ENCODE measurements around the gene PON2. TPM values are rescaled to one million over a fixed set of nuclear protein-coding genes. Genes with fewer than 3 reads are reported as not detected.

The PON2 gene
- total RNA-seq, 2 experiments from 2014 or later: 6.5 to 8.6 TPM

DNA sequence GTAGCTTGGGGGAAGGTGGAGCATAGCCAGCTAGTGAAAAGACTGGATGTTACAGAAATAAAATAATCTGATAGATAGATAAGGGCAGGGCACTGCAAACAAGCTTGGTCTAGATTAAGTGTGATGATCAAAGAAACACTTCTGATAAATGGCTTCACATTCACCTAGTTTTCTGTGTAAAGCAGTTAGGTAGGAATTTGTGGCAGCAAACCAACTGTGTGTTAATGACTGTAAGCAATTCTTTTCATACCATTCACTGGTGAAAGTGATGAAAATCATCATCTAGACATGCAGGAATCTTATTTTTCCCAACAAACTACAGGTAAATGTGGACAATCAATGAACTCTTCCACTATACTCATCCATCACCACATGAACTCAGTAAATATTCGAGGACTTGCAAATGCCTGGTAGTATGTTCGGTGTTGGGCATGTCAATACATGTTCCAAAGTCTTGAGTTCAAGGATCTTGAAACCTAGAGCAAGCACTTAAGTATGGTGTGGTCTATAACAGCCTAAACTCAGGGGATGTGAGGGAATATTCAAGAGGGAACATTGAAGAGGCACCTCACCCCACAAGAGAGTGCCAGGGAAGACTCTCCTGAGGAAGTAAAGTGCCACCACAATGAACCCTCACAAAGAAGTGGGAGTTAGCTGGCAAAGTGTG lies 59.1 kb downstream of the PON2 start:
- Mint-ChIP-seq H3K9me3 (no peaks in the 10 kb centered on the region), H3K27ac (no peak overlapping the region), H3K4me1 (no peaks in the 10 kb centered on the region), H3K4me3 (no peak overlapping the region), H3K27me3 (no peaks in the 10 kb centered on the region), H3K36me3 (no peaks in the 10 kb centered on the region)
- POLR2A ChIA-PET: no interaction called here
- no peak for DNase-seq
- ATAC-seq (ENCODE audit: low read depth): no peak

DNA sequence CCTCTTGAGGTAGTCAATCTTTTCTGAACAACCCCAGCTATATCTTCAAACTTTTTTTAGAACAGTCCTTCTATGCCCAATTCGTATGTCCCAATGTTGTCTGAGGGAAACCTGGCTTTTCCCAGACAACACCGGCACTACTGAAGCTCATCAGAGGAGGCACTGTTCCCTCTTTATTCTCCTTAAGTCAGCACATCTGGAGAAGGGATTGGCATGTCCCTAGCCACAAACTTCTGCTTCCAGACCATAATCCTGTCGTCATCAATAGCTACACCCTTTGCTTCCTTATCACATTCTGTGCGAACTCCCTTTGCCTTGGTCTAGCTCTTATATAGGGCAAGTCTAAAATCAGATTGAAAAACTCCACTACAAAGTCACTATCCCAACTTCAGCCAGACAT lies 61.5 kb downstream of the PON2 start:
- Mint-ChIP-seq H3K9me3 (no peaks in the 10 kb centered on the region), H3K4me3 (no peak overlapping the region), H3K27me3 (no peaks in the 10 kb centered on the region), H3K36me3 (no peaks in the 10 kb centered on the region), H3K4me1 (no peaks in the 10 kb centered on the region), H3K27ac (no peak overlapping the region)
- POLR2A ChIA-PET: no interaction called here
- ATAC-seq (ENCODE audit: low read depth) (no peak), DNase-seq (no peak)

GRCh38 chr7:95368235-95368634 lies 66.6 kb downstream of the PON2 start:
- POLR2A ChIA-PET: no interaction called here

DNA sequence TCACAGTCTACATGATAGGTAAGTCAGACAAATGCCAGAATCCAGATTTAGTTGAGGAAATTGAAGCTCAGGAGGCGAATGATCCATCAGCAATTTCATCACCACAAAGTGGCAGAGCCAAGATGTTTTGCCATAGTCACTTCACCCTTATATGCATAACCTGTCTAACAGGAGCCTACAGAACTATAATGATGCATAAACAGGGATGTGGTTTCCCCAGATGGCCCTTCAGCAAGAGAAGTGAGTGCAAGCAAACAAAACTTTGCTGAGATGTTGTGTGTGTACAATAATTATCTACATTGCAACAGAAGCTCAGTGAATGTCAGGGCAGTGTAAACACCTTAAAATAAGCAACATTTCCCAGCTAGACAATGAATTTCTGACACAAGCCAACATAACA lies 67.2 kb downstream of the PON2 start:
- DNase-seq (no peak), ATAC-seq (ENCODE audit: low read depth) (no peak)
- Mint-ChIP-seq H3K4me3 (no peak overlapping the region), H3K4me1 (no peaks in the 10 kb centered on the region), H3K36me3 (no peaks in the 10 kb centered on the region), H3K27ac (no peak overlapping the region), H3K27me3 (no peaks in the 10 kb centered on the region), H3K9me3 (no peaks in the 10 kb centered on the region)
- POLR2A ChIA-PET: no interaction called here

More at GRCh38 chr7:95368235-95368634, 66.6 kb downstream of the PON2 start:
- no peaks in the 10 kb centered on the region for H3K9me3 Mint-ChIP-seq
- no peaks in the 10 kb centered on the region for H3K27me3 Mint-ChIP-seq
- H3K27ac Mint-ChIP-seq: no peak overlapping the region
- H3K4me1 Mint-ChIP-seq: no peaks in the 10 kb centered on the region
- H3K4me3 Mint-ChIP-seq: no peak overlapping the region
- ATAC-seq (ENCODE audit: low read depth): no peak
- no peak for DNase-seq
- H3K36me3 Mint-ChIP-seq: no peaks in the 10 kb centered on the region

DNA sequence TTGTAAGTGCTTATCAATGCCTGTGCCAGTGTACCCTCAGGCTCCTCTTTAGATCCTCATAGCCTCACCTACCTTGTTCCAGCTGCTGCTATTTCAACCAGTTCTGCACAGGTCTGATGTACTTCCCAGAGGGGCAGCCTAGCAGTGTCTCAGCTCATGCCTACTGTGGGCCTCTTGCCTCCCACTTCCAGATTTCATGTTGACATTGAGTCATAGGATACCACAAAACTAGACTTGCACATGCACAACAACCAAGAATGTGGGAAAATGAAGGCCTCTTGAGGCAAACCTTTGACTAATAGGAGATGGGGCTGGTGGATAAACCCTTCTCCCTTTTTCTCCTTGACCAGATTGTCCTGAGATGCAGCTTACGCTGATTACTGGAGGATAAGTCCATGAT lies 69.7 kb downstream of the PON2 start:
- Mint-ChIP-seq H3K27me3 (no peaks in the 10 kb centered on the region), H3K36me3 (no peaks in the 10 kb centered on the region), H3K27ac (no peak overlapping the region), H3K4me1 (no peaks in the 10 kb centered on the region), H3K4me3 (no peak overlapping the region), H3K9me3 (no peaks in the 10 kb centered on the region)
- POLR2A ChIA-PET: no interaction called here
- no peak for ATAC-seq (ENCODE audit: low read depth)
- no peak for DNase-seq

DNA sequence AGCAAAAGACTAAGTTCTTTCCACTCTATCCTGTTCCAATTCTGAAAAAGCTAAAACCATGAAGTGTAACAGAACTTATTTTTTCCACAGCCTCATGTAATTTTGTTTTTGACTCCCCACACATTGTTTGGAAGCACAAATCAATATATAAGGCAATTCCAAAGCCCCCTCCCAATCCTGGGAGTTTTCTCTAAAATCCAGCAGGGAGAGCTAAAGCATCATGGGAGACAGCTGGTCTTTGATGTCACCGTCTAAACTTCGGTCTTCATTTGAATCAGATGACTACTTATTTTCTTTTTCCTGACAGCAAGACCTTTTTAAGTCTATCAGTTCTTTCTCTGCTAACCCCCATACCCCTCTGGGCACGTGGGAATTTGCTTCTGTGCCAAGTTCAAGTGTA lies 77.2 kb downstream of the PON2 start:
- ATAC-seq (ENCODE audit: low read depth) (no peak), DNase-seq (no peak)
- Mint-ChIP-seq H3K27ac (no peak overlapping the region), H3K9me3 (no peaks in the 10 kb centered on the region), H3K27me3 (peaks cover 10% of the 10 kb centered on the region), H3K4me1 (no peaks in the 10 kb centered on the region), H3K4me3 (no peak overlapping the region), H3K36me3 (no peaks in the 10 kb centered on the region)
- POLR2A ChIA-PET: no interaction called here

Other genes starting within 250 kb of the PON2 start
- gene PON1, start 110.5 kb downstream of the PON2 start, total RNA-seq: not detected
- not detected for gene PON3, start 38.7 kb downstream of the PON2 start, total RNA-seq
- not detected for gene ASB4, start 50.9 kb upstream of the PON2 start, total RNA-seq
- 1 to 10 TPM in 1 of 2 experiments, under 1 TPM in 1; 0.39 to 1.2 TPM for gene PDK4, start 161.5 kb upstream of the PON2 start, total RNA-seq